Measurements from ENCODE around the gene SPRN. TPM values are rescaled to one million over a fixed set of nuclear protein-coding genes. Genes with fewer than 3 reads are reported as not detected.
"Not testable (repeated sequence)": the region's sequence is repeated elsewhere in the genome, so short reads cannot be mapped to it uniquely, and the experiment has no call there.

Gene SPRN
- total RNA-seq, 1 donor from 2014 or later: not detected

DNA sequence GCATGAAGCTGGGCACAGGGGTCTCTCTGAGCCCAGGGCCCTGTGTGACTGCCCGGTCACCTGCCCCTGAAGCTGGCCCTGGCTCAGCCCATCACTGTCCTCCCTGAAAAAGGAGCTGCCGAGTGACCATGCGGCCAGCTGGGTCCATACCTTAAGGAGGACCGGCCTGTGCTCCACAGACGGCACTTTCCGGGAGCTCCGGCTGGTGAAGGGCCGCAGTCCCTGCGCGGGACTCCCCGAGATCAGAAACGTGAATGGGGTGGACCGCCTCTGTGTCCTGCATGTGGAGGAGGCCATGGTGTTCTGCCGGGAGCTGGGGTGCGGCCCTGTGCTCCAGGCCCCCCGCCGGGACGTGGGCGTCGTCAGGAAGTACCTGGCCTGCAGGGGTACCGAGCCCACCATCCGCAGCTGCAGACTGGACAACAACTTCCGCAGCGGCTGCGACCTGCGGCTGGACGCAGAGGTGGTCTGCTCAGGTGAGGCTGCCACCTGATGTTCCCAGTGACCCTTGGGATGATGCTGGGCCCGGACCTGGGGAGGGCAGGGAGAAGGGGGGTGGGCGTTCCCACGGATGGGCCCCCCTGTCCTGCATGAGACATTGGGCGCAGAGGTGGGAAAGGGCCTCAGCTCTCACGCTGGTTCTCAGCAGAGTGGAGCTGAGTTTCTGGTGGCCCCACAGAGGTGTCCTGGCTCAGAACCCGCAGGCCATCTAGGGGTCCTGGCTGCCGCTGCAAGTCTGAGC, 32.8 kb upstream of the SPRN start:
- no peak for DNase-seq (ENCODE audit: low read depth in 2 of 2)

DNA sequence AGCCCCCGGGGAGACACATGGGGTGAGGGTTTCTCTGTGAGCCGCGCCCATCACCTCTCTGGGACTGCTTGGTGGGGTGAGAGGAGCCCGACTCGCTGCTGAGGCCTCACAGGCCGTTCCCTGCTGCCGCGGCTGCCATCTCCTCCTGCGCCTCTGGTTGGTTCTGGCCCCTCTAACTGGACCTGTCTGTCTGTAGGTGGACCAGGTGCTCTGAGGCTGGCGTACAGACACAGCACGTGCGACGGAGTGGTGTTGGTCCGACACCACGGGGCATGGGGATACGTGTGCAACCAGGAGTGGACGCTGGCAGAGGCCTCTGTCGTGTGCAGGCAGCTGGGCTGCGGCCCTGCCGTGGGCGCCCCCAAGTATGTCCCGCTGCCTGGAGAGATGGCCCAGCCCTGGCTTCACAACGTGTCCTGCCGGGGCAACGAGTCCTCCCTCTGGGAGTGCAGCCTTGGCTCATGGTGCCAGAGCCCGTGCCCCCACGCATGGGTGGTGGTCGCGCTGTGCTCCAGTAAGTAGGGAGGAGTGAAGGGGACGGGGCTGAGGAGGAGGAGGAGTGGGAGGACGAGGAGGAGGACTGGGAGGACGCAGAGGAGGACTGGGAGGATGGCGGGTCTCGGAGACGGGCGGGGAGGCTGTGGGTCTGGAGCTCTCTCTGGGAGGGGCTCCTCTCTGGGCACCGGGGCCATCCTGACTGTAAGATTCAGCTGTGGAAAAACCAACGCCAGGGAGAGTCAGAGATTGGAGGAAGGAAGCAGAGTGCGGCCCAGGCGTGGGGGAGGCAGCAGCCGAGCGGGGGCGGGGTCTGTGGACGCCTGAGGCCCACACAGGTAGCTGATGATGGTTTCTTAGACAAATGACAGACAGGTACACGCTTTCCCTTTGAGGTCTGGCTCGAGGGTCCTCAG, 31.9 kb upstream of the SPRN start:
- no peak for DNase-seq (ENCODE audit: low read depth in 2 of 2)

DNA sequence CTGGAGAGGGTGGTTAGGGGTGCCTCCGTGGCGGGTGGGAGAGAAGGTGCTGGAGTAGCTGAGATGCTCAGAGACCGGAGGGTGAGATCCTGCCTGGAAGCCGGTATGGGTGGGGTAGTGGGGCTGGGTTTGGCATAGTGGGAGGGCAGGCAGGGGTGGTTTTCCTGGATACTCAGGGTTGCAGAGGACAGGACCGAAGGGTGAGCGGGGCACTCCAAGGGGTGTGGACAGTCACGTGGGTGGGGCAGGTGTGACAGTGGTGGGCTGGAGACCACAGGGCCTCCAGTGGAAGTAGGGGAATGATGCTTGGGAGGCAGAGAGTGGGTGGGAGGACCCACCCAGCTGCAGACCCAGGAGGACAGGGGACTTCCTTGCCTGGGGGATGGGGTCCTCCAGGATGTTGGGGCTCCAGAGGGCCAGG, 31.2 kb upstream of the SPRN start:
- no peak for DNase-seq (ENCODE audit: low read depth in 2 of 2)

DNA sequence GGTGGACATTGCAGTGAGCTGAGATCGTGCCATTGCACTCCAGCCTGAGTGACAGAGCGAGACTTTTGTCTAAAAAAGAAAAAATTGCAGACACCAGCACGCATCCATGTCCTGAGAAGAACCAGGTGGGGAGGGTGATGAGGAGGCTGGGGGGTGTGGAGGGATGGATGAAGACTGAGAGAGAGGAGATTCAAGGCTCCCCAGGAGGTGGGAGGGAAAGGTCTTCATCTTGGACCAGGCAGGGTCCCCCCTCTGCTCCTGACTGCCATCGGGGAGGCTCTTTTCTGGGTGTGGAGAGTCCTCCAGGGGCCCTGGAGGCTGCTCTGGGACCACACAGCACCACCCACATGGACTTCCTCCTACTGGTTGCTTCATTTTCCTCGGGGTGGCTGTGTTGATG, 30.8 kb upstream of the SPRN start:
- DNase-seq (ENCODE audit: low read depth in 2 of 2): no peak

DNA sequence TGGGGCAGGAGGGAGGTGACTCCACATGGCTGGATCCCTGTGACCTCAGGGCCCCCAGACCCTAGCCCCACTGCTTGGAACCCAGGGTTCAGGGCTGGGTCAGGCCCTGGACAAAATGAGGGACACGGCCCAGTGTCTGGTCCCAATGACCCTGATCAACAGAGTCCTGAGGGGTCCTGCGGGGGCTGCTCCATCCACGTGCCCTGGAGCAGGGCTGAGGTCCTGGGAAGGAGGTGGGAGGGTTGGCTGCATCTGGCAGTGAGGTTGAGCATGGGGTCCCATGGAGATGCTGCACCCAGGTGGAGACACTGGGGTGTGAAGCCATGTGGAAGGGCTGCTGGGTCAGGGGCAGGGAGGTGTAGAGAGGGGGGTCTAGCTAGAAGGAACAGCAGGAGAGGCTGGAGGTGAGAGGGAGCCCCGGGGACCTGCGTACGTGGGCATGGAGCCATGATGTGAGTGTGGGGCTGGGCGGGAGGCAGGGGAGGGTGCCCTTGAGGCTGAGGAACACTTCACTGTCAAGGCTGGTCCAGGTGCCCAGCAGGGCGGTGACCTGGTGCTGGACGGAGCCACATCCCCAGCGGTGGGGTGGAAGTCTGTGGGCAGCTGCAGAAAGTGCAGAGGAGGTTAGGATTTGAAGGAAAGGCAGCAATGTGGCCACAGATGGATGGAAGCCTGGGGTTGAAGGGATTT, 29.9 kb upstream of the SPRN start:
- DNase-seq (ENCODE audit: low read depth in 2 of 2): no peak

DNA sequence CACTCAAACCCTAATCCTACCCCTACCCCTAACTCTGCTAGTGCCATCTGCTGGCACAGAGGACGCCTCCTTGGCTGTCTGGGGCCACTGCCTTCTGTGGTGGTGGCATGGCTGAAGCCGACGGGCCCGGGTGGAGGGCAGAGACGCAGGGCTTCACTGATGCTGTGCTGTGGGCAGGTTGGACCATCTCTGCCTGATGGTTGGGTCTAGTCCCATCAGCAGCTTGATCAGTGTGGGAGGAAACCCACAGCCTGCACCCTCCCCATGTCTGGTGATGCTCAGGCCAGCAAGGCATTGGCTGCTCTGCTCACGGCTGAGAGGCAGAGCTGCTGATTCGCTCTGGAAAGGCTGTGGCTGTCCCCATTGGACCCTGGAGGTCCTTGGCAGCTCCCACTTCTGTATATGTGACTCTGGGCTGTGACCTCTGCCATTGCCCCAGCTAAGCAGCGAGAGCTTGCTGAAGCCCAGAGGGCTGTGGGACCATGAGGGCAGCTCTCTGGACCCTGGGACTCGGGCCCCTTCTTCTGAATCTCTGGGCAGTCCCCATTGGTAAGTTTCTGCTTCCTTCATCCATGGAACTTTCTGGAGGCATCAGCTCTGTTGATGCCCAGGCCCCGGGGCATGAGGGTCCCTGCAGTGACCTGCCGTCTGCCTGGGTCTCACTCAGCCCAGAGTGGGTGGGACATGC, 29.2 kb upstream of the SPRN start, which contains the start of gene SCART1:
Gene SCART1 (plus strand): TSS at position 430 of the 688 bp plus-strand sequence. CDS start 53 bp downstream, at position 483.
- no peak for DNase-seq (ENCODE audit: low read depth in 2 of 2)

DNA sequence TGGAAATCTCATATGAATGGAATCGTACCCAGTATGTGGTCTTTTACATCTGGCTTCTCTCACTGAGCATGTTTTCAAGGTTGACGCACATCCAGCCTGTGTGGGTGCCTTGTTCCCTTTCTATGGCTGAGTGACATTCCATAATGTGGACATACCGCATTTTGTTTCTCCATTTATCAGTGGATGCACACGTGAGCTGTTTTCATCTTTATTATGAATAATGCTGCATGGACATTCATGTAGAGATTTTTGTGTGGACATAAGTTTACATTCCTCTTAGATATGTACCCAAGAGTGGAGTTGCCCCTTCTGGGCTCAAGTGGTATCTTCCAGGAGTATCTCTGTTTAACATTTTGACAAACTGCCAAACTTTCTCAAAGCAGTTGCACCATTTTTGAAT, 28.0 kb upstream of the SPRN start:
- DNase-seq (ENCODE audit: low read depth in 2 of 2): no peak

DNA sequence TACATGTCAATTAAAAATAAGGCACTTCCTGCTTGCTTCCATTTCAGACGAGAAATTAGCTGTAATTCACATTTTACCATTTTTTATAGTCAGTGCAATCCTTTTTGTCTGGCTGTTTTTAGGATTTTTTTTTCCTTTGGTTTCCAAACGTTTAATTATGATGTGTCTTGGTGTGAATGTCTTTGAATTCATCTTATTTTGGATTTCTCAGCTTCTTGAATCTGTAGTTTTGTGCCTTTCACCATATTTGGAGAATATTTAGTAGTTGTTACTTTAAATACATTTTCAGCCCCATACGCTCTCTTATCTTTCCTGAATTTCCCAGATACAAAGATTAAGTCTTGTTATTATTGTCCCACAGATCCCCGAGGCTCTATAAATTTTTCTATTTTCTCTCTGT, 26.9 kb upstream of the SPRN start:
- no peak for DNase-seq (ENCODE audit: low read depth in 2 of 2)

DNA sequence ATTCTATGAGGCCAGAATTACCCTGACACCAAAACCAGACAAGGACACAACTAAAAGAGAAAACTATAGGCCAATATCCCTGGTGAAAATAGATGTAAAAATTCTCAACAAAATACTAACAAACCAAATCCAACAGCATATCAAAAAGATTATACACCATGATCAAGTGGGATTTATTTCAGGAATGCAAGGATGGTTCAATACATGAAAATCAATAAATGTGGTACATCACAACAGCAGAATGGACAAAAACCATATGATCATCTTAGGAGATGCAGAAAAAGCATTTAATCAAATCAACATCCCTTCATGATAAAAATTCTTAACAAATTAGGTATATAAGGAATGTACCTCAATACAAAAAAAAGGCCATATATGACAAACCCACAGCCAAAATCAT, 23.7 kb upstream of the SPRN start:
- no peak for DNase-seq (ENCODE audit: low read depth in 2 of 2)

DNA sequence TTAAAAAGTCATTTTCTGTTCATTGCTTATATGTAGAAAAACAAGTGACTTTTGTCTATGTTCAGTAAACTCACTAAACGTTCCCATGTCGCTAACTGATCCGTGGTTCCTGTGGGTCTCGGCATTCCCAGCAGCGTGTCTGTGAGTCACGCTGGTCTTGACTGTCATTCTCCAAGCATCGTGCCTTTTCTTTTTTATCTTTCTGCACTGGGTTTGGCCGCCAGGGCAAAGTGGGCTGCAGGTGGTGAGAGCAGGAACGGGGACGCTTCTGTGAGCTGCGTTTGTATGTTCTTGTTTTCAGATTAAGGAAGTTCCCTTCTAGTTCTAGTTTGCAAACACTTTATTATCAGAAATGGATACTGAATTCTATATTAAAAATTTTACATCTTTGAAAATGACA, 22.6 kb upstream of the SPRN start:
- no peak for DNase-seq (ENCODE audit: low read depth in 2 of 2)

DNA sequence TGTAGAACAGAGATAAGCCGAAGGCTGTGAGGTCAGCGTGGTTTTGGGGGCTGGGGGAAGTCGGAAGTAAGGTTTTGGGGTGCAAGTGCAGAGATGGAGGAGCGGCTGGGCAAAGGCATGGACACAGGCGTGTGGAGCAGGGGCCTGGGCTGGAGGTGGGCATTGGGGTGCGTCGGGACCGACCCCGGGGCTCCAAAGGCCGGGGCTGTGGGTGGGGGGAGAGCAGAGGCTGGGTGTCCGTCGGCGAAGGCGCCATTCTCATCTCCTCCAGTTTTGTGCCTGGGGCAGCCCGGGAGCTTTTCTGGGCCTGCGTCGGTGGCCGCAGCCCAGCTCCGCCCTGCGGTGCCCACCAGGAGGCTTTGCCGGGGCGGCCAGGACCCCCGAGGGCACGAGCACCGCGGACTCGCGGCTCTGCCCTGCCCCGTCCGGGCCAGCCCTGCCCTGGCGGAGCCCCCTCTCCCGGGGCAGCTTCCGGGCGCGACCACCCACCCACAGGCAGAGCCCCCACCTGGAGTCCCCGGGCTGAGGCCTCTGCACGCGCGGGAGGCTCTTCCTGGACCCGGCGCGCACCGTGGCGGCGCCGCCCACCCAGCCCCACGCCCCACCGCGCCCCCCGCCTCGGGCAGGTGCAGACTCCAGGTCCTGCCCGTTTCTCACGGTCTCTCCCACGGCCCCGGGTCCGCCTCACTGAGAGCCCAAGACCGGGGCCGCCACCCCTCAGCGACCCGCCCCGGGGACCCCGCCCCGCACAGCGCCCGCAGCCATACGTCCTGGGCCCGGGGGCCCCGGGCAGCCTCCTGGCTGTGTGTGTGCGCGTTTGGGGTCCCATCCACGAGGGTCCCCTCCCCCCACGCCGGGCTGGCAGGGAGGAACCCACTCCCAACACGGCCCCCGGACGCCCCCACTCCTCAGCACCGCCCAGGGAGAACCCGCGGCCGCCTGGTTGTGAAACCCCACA, 21.6 kb upstream of the SPRN start:
- no peak for DNase-seq (ENCODE audit: low read depth in 2 of 2)

DNA sequence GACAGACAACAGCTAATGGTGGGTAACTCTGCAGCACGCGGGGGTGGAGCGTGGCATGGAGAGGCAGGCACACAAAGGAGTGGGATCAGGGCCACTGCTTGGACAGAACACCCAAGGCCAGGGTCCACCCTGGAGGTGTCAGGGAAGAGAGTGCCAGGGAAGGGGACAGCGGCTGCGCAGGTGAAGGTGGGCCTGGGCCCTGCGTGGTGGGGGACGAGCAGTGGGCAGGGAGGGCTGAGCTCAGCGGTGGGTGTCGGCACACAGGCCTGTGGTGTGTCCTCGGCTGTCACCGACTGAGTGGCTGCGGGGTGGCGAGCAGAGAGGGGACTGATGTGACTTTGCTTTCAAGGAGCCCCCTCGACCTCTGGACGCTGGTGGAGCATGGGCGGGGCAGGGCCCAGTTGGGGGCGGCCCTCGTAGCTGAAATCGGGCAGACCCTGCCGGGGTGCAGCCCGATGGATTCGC, 20.9 kb upstream of the SPRN start:
- DNase-seq (ENCODE audit: low read depth in 2 of 2): no peak

DNA sequence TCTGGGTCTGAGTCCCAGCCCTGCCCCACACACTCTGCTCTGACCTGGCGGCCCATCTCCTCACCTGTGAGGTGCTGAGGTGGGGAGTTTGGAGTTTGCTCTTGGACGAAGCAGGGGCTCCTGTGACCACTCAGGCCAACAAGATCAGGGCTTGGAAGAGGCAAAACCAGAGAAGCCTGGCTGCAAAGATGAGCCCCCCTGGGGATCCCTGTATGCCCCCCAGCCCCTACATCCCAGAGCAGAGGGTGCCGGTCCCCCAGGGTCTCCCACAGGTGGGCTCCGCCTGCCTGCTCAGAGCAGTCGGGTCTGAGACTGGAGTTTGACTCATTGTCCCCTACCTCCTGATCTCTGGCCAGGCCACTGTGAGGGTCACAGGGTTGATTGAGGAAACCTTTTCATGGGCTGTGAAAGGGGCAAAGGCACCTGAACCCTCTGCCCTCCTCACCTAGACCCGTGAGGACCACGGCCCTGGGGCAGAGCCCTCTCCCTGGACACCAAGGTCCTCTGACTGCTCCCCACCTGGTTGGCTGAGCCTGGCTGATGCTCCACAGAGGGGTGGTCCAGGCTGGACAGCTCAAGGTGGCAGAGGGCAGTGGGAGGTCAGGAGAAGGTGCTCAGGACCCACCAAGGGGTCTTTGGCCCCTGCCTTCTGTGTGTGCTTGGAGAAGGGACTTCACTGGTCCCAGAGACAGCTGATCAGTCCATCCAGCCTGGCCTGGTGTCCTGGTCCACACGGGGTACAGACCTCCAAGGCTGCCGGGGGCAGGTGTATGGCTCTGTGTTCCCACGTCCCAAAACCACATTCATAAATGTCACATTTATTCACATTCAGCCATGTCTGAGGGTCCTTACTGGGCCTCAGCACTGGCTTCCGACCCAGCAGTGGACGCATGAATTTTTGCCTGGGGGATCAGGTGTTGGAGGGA, 20.2 kb upstream of the SPRN start:
- no peak for DNase-seq (ENCODE audit: low read depth in 2 of 2)

DNA sequence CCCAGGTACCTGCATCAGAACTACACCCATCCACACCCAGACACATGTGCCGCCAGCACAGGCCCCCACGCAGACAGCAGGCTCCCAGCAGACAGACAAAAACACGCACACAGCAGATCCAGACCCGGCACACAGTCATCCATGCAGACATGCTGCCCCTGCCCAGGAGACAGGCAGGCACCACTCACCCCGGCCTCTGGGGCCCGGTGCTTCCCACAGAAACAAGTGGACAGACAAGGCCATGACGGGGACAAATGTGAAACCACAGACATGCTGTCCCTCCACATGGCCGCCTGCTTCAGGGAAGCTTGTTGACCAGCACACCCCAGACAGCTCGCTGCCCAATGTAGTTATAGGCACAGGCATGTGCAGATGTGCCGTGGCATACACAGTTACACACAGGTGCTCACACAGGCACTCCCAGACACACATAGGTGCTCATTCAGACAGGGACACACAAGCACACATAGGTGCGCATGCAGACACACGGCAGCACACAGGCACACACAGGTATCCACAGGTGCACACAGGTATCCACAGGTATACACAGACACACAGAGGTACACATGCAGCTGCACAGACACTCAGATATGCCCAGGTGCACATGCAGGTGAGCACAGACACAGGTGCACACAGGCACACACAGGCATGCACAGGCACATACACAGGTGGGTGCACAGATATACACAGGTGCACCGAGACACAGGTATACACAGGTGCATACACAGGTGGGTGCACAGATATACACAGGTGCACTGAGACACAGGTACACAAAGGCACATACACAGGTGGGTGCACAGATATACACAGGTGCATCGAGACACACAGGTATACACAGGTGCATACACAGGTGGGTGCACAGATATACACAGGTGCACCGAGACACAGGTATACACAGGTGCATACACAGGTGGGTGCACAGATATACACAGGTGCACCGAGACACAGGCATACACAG, 18.8 kb upstream of the SPRN start:
- no peak for DNase-seq (ENCODE audit: low read depth in 2 of 2)

DNA sequence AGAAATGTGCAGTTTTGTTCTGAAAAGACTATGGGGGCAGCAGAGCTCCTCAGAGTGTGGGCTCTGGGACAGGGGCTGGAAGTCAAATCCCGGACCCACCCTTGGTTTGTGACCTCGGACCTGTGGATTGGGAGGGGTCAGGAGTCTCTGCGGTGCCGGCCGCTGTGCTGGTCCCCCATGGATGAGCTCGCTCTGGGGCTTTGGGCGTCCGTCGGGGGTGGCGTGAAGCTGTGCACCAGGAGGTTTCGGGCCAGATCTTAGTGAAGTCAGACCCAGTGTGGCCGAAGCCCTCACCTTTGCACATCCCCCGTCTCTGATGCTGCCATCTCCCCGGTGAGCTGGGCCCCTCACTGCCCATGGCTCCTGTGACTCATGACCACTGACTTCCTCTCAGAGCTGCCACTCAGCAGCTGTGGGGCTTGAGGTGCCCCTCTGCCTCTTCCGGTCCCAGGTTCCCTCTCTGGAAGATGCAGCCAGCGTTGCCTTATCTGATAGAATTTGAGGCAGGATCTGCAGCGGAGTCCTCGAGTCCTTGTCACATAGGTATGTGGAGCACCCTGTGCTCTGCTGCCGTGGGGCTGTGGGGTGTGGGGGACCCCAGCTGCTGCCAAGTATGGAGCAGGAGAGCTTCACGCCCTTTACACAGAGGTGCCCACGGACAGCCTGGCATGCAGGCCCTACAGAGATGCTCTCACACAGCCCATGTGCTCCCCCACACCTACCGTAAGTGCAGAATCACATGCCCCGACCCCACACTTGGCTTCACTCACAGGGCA, 18.0 kb upstream of the SPRN start:
- DNase-seq (ENCODE audit: low read depth in 2 of 2): no peak

DNA sequence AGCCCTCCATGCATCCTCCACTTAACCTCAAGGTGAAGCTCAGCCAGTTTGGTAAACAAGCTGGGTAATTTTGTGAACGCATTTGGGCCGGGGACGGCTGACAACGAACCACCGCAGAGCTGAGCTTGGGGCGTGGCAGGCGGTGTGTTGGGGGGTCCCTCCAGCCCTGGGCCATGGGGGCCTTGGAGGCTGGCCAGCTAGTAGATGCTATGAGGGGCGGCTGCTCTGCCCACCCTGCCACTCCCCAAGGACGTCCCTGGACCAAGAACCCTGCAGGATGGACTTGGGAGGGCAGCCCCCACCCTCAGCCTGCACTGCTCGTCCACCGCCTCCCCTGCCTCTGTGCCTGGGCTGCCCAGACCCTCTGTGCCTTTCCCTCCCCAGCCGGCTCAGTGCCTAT, 17.4 kb upstream of the SPRN start:
- no peak for DNase-seq (ENCODE audit: low read depth in 2 of 2)

DNA sequence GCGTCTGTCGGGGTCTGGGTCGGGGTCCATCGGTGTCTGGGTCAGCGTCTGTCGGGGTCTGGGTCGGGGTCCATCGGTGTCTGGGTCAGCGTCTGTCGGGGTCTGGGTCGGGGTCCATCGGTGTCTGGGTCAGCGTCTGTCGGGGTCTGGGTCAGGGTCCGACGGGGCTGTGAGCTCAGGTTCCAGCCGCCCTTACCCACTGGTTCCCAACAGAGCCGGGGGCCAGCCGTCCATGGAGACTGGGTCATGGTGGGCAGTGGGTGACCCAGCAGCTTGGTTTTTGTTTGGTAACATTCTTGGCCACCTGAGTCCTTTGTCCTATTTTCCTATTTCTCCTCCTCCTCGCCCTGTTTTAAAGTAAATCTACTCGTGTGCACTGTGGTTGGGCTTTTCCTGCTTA, 16.9 kb upstream of the SPRN start:
- not testable (repeated sequence) for DNase-seq (ENCODE audit: low read depth in 2 of 2)

All from dermis microvascular lymphatic vessel endothelial cell (primary cell).